Measurements from ENCODE around the gene CABCOCO1.

The CABCOCO1 gene

GRCh38 chr10:61754587-61755550 lies 92.1 kb downstream of the CABCOCO1 start:
- Histone ChIP-seq H3K4me1 (ENCODE audit: control insufficient read depth, insufficient read depth, low read length) (no peaks in the 10 kb centered on the region), H3K36me3 (ENCODE audit: control insufficient read depth, insufficient read depth, low read length) (no peaks in the 10 kb centered on the region), H3K27ac (ENCODE audit: low read length) (no peak overlapping the region), H3K4me3 (ENCODE audit: low read length) (no peak overlapping the region), H3K27me3 (ENCODE audit: control insufficient read depth, insufficient read depth, low read length) (no peaks in the 10 kb centered on the region), H3K9me3 (ENCODE audit: control insufficient read depth, insufficient read depth, low read length) (no peaks in the 10 kb centered on the region)
- no peak for DNase-seq (ENCODE audit: low read depth, low spot score)
- no CpG with 5 or more reads among the region's 4 CpGs for WGBS (ENCODE audit: insufficient coverage, insufficient read length)

DNA sequence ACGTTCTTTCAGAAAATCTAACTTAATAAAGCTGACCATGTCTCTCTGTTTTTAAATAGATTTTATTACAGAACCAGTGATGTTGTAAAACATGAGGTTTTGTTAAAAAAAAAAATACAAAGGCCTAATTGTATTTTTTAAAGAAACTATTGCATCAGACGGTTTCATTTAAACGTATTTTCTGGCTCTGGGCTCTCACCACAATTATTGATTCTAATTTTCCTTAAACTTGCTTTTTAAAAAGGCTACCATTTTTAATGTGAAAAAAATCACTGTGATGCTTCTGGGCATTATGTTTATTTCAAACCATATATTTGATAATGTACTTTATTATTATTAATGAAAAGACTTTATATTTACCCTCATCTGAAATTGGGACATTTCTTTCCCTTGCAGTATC lies 94.3 kb downstream of the CABCOCO1 start:
- Histone ChIP-seq H3K27me3 (ENCODE audit: control insufficient read depth, insufficient read depth, low read length) (no peaks in the 10 kb centered on the region), H3K27ac (ENCODE audit: low read length) (no peak overlapping the region), H3K4me1 (ENCODE audit: control insufficient read depth, insufficient read depth, low read length) (no peaks in the 10 kb centered on the region), H3K36me3 (ENCODE audit: control insufficient read depth, insufficient read depth, low read length) (no peaks in the 10 kb centered on the region), H3K4me3 (ENCODE audit: low read length) (no peak overlapping the region), H3K9me3 (ENCODE audit: control insufficient read depth, insufficient read depth, low read length) (no peaks in the 10 kb centered on the region)
- no peak for DNase-seq (ENCODE audit: low read depth, low spot score)
- WGBS (ENCODE audit: insufficient coverage, insufficient read length) = no CpG with 5 or more reads among the region's 3 CpGs

- Histone ChIP-seq H3K4me1 (ENCODE audit: control insufficient read depth, insufficient read depth, low read length) (no peaks in the 10 kb centered on the region), H3K27me3 (ENCODE audit: control insufficient read depth, insufficient read depth, low read length) (no peaks in the 10 kb centered on the region), H3K36me3 (ENCODE audit: control insufficient read depth, insufficient read depth, low read length) (no peaks in the 10 kb centered on the region), H3K27ac (ENCODE audit: low read length) (no peak overlapping the region), H3K9me3 (ENCODE audit: control insufficient read depth, insufficient read depth, low read length) (no peaks in the 10 kb centered on the region), H3K4me3 (ENCODE audit: low read length) (no peak overlapping the region)
- WGBS (ENCODE audit: insufficient coverage, insufficient read length) = 100% methylated on average over 1 of the region's 2 CpGs
- no peak for DNase-seq (ENCODE audit: low read depth, low spot score)
Measured at GRCh38 chr10:61757525-61758397, 95.0 kb downstream of the CABCOCO1 start.

GRCh38 chr10:61758433-61758832 lies 95.7 kb downstream of the CABCOCO1 start:
- H3K4me3 ChIP-seq (ENCODE audit: low read length) = no peak overlapping the region
- no peak for DNase-seq (ENCODE audit: low read depth, low spot score)
- no peaks in the 10 kb centered on the region for H3K27me3 ChIP-seq (ENCODE audit: control insufficient read depth, insufficient read depth, low read length)
- no CpG with 5 or more reads among the region's 3 CpGs for WGBS (ENCODE audit: insufficient coverage, insufficient read length)
- no peaks in the 10 kb centered on the region for H3K9me3 ChIP-seq (ENCODE audit: control insufficient read depth, insufficient read depth, low read length)
- H3K27ac ChIP-seq (ENCODE audit: low read length) = no peak overlapping the region
- H3K4me1 ChIP-seq (ENCODE audit: control insufficient read depth, insufficient read depth, low read length) = no peaks in the 10 kb centered on the region
- no peaks in the 10 kb centered on the region for H3K36me3 ChIP-seq (ENCODE audit: control insufficient read depth, insufficient read depth, low read length)

GRCh38 chr10:61759751-61760150 lies 97.0 kb downstream of the CABCOCO1 start:
- Histone ChIP-seq H3K4me1 (ENCODE audit: control insufficient read depth, insufficient read depth, low read length) (no peaks in the 10 kb centered on the region), H3K4me3 (ENCODE audit: low read length) (no peak overlapping the region), H3K9me3 (ENCODE audit: control insufficient read depth, insufficient read depth, low read length) (no peaks in the 10 kb centered on the region), H3K27me3 (ENCODE audit: control insufficient read depth, insufficient read depth, low read length) (no peaks in the 10 kb centered on the region), H3K36me3 (ENCODE audit: control insufficient read depth, insufficient read depth, low read length) (no peaks in the 10 kb centered on the region), H3K27ac (ENCODE audit: low read length) (no peak overlapping the region)
- WGBS (ENCODE audit: insufficient coverage, insufficient read length) = no CpG with 5 or more reads among the region's 4 CpGs
- no peak for DNase-seq (ENCODE audit: low read depth, low spot score)

- no peaks in the 10 kb centered on the region for H3K4me1 ChIP-seq (ENCODE audit: control insufficient read depth, insufficient read depth, low read length)
- DNase-seq (ENCODE audit: low read depth, low spot score) = no peak
- H3K27ac ChIP-seq (ENCODE audit: low read length) = no peak overlapping the region
- no peaks in the 10 kb centered on the region for H3K9me3 ChIP-seq (ENCODE audit: control insufficient read depth, insufficient read depth, low read length)
- no peak overlapping the region for H3K4me3 ChIP-seq (ENCODE audit: low read length)
- H3K36me3 ChIP-seq (ENCODE audit: control insufficient read depth, insufficient read depth, low read length) = no peaks in the 10 kb centered on the region
- no CpG with 5 or more reads among the region's 4 CpGs for WGBS (ENCODE audit: insufficient coverage, insufficient read length)
- H3K27me3 ChIP-seq (ENCODE audit: control insufficient read depth, insufficient read depth, low read length) = no peaks in the 10 kb centered on the region
Measured at GRCh38 chr10:61760943-61761824, 98.5 kb downstream of the CABCOCO1 start.

GRCh38 chr10:61761825-61762217 lies 99.1 kb downstream of the CABCOCO1 start:
- Histone ChIP-seq H3K4me3 (ENCODE audit: low read length) (no peak overlapping the region), H3K27me3 (ENCODE audit: control insufficient read depth, insufficient read depth, low read length) (no peaks in the 10 kb centered on the region), H3K36me3 (ENCODE audit: control insufficient read depth, insufficient read depth, low read length) (no peaks in the 10 kb centered on the region), H3K27ac (ENCODE audit: low read length) (no peak overlapping the region), H3K9me3 (ENCODE audit: control insufficient read depth, insufficient read depth, low read length) (no peaks in the 10 kb centered on the region), H3K4me1 (ENCODE audit: control insufficient read depth, insufficient read depth, low read length) (no peaks in the 10 kb centered on the region; the same call in 1 of the 2 replicates)
- DNase-seq (ENCODE audit: low read depth, low spot score) = no peak
- WGBS (ENCODE audit: insufficient coverage, insufficient read length) = no CpG with 5 or more reads among the region's 3 CpGs

- Histone ChIP-seq H3K4me3 (ENCODE audit: low read length) (no peak overlapping the region), H3K36me3 (ENCODE audit: control insufficient read depth, insufficient read depth, low read length) (no peaks in the 10 kb centered on the region), H3K27ac (ENCODE audit: low read length) (no peak overlapping the region), H3K4me1 (ENCODE audit: control insufficient read depth, insufficient read depth, low read length) (no peaks in the 10 kb centered on the region; the same call in 1 of the 2 replicates), H3K27me3 (ENCODE audit: control insufficient read depth, insufficient read depth, low read length) (no peaks in the 10 kb centered on the region), H3K9me3 (ENCODE audit: control insufficient read depth, insufficient read depth, low read length) (no peaks in the 10 kb centered on the region)
- no peak for DNase-seq (ENCODE audit: low read depth, low spot score)
- WGBS (ENCODE audit: insufficient coverage, insufficient read length) = no CpG with 5 or more reads among the region's 3 CpGs
Measured at GRCh38 chr10:61763778-61764177, 101.0 kb downstream of the CABCOCO1 start.

DNA sequence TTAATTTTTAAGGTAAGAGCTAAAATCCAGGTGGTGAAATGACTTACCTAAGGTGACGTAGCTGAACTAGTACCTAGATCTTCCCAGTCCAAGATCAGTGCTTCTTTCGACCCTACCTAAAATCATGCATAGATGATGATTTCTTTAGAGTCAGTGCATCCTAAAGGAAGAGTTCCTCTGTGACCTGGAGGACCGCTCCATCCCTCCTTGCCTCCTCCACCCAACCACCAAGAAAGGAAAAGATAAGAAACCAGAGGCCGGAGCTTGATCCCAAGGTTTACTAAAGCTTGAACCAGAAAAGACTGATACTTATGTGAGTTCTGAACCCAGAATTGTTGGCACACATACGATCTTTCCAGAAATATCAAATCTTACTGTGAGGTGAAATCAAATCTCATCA lies 101.8 kb downstream of the CABCOCO1 start:
- H3K9me3 ChIP-seq (ENCODE audit: control insufficient read depth, insufficient read depth, low read length) = no peaks in the 10 kb centered on the region
- DNase-seq (ENCODE audit: low read depth, low spot score) = no peak
- WGBS (ENCODE audit: insufficient coverage, insufficient read length) = no CpG with 5 or more reads among the region's 5 CpGs
- no peak overlapping the region for H3K27ac ChIP-seq (ENCODE audit: low read length)
- no peaks in the 10 kb centered on the region for H3K27me3 ChIP-seq (ENCODE audit: control insufficient read depth, insufficient read depth, low read length)
- no peaks in the 10 kb centered on the region for H3K36me3 ChIP-seq (ENCODE audit: control insufficient read depth, insufficient read depth, low read length)
- no peaks in the 10 kb centered on the region; the same call in 1 of the 2 replicates for H3K4me1 ChIP-seq (ENCODE audit: control insufficient read depth, insufficient read depth, low read length)
- no peak overlapping the region for H3K4me3 ChIP-seq (ENCODE audit: low read length)

Data from iPS DF 6.9 (cell line).